ENCODE results near the gene SART3. TPM values are rescaled to one million over a fixed set of nuclear protein-coding genes. Genes with fewer than 3 reads are reported as not detected.
A peak's percentile ranks its signal among the peaks of the same experiment; 100 is the strongest.

Gene SART3
- total RNA-seq, 3 donors from 2014 or later, result 49.8 to 62.9 (median 60.2) TPM

- no peaks in the 10 kb centered on the region for H3K27me3 ChIP-seq
- peak overlapping the region in 1 of 3 donors; percentile 49 for H3K4me3 ChIP-seq
- DNase-seq (ENCODE audit: low spot score in 2 of 2), result peak; percentile 65 to 70
- H3K9me3 ChIP-seq, result no peaks in the 10 kb centered on the region
- intact Hi-C loops (cut with DNase I; ENCODE audit: low total_unique reads), result loop anchor here (10.0 kb wide), 1 partner anchor 167 kb away; no protein-coding TSS in a partner anchor
- H3K4me1 ChIP-seq, result peaks cover 0 to 8% of the 10 kb centered on the region in 2 donors
- H3K27ac ChIP-seq, result no peak overlapping the region
- TF ChIP-seq POLR2AphosphoS5 (IDR thresholded peaks at IDR 0.05), result no peak
- peak; percentile 80 to 81 (median 80) for TF ChIP-seq CTCF (IDR thresholded peaks at IDR 0.05)
- no peak for TF ChIP-seq POLR2A (IDR thresholded peaks at IDR 0.05)
- H3K36me3 ChIP-seq, result no peaks in the 10 kb centered on the region
These were observed 49.1 kb downstream of the SART3 start for GRCh38 chr12:108511633-108512540.

- Histone ChIP-seq H3K4me3 (no peak overlapping the region), H3K27me3 (no peaks in the 10 kb centered on the region), H3K27ac (no peak overlapping the region), H3K4me1 (peaks cover 0 to 3% of the 10 kb centered on the region in 2 donors), H3K9me3 (no peaks in the 10 kb centered on the region), H3K36me3 (no peaks in the 10 kb centered on the region)
- TF ChIP-seq CTCF (IDR thresholded peaks at IDR 0.05), result no peak
- no peak for DNase-seq (ENCODE audit: low spot score in 2 of 2)
- intact Hi-C loops (cut with DNase I; ENCODE audit: low total_unique reads), result loop anchor here (10.0 kb wide), 1 partner anchor 166 kb away; no protein-coding TSS in a partner anchor
These were observed 50.1 kb downstream of the SART3 start for GRCh38 chr12:108510836-108511235.

- H3K4me1 ChIP-seq, result no peaks in the 10 kb centered on the region
- H3K27me3 ChIP-seq, result no peaks in the 10 kb centered on the region
- H3K4me3 ChIP-seq, result no peak overlapping the region
- H3K36me3 ChIP-seq, result no peaks in the 10 kb centered on the region
- no peaks in the 10 kb centered on the region for H3K9me3 ChIP-seq
- H3K27ac ChIP-seq, result no peak overlapping the region
- no peak for DNase-seq (ENCODE audit: low spot score in 2 of 2)
- intact Hi-C loops (cut with DNase I; ENCODE audit: low total_unique reads), result loop anchor here (10.0 kb wide), 1 partner anchor 165 kb away; no protein-coding TSS in a partner anchor
- TF ChIP-seq CTCF (IDR thresholded peaks at IDR 0.05), result no peak
- TF ChIP-seq POLR2AphosphoS5 (IDR thresholded peaks at IDR 0.05), result no peak
- no peak for TF ChIP-seq POLR2A (IDR thresholded peaks at IDR 0.05)
These were observed 51.2 kb downstream of the SART3 start for GRCh38 chr12:108509806-108510205.

GRCh38 chr12:108507971-108508642 lies 52.9 kb downstream of the SART3 start:
- Histone ChIP-seq H3K4me1 (no peaks in the 10 kb centered on the region), H3K4me3 (no peak overlapping the region), H3K27me3 (peaks cover 0 to 5% of the 10 kb centered on the region in 2 donors), H3K27ac (no peak overlapping the region), H3K36me3 (no peaks in the 10 kb centered on the region), H3K9me3 (peaks cover 0 to 7% of the 10 kb centered on the region in 2 donors)
- DNase-seq (ENCODE audit: low spot score in 2 of 2), result no peak
- intact Hi-C loops (cut with DNase I; ENCODE audit: low total_unique reads), result no loop called here
- TF ChIP-seq POLR2AphosphoS5 (IDR thresholded peaks at IDR 0.05) (no peak), POLR2A (IDR thresholded peaks at IDR 0.05) (no peak), CTCF (IDR thresholded peaks at IDR 0.05) (no peak)

GRCh38 chr12:108505129-108505528 lies 55.8 kb downstream of the SART3 start:
- H3K9me3 ChIP-seq, result peaks cover 0 to 13% of the 10 kb centered on the region in 2 donors
- intact Hi-C loops (cut with DNase I; ENCODE audit: low total_unique reads), result no loop called here
- TF ChIP-seq POLR2AphosphoS5 (IDR thresholded peaks at IDR 0.05) (no peak), POLR2A (IDR thresholded peaks at IDR 0.05) (no peak), CTCF (IDR thresholded peaks at IDR 0.05) (no peak)
- no peak overlapping the region for H3K4me3 ChIP-seq
- H3K4me1 ChIP-seq, result no peaks in the 10 kb centered on the region
- no peaks in the 10 kb centered on the region for H3K36me3 ChIP-seq
- no peak for DNase-seq (ENCODE audit: low spot score in 2 of 2)
- H3K27ac ChIP-seq, result no peak overlapping the region
- H3K27me3 ChIP-seq, result peaks cover 0 to 5% of the 10 kb centered on the region in 2 donors
